SU-DHL-6 (cell line): ENCODE data around the gene GXYLT1.

Experiments used
- H2AFZ ChIP-seq: fragments of 200-600 bp; sonication (generic); 2 replicates; pipeline ENCODE4 v1.6.1; 2014; ENCODE audit warnings: low read depth, mild to moderate bottlenecking, moderate library complexity, mixed read lengths, antibody characterized with exemption, low read length; ENCODE audit not compliant: severe bottlenecking
- H3F3A ChIP-seq: fragments of 200-600 bp; shearing (Covaris generic); 2 replicates; pipeline ENCODE4 v1.6.0; 2016; ENCODE audit warnings: antibody characterized with exemption, mild to moderate bottlenecking; ENCODE audit not compliant: insufficient read depth
- H3K27ac ChIP-seq: fragments of 200-600 bp; sonication (generic); 2 replicates; pipeline ENCODE4 v1.5.1; 2016; ENCODE audit warnings: low read depth, mild to moderate bottlenecking, low read length, moderate library complexity, mixed read lengths
- H3K27me3 ChIP-seq: fragments of 200-600 bp; sonication (generic), shearing (Covaris generic); 2 replicates; pipeline ENCODE4 v1.6.0; 2014; ENCODE audit warnings: mild to moderate bottlenecking, low read length
- H3K36me3 ChIP-seq: fragments of 200-600 bp; sonication (generic); 2 replicates; pipeline ENCODE4 v1.6.1; 2014; ENCODE audit warnings: mild to moderate bottlenecking, low read length, mixed read lengths
- H3K4me2 ChIP-seq: fragments of 300-600, 200-600 bp; shearing (Covaris generic), sonication (generic); 2 replicates; pipeline ENCODE4 v1.6.0; 2014; ENCODE audit warnings: low read length, low read depth, mild to moderate bottlenecking; ENCODE audit not compliant: poor library complexity, severe bottlenecking
- H3K4me3 ChIP-seq: fragments of 200-600 bp; sonication (generic); 2 replicates; pipeline ENCODE4 v1.5.1; 2014; ENCODE audit warnings: antibody characterized with exemption, low read length, mild to moderate bottlenecking, mixed read lengths; ENCODE audit not compliant: insufficient read depth, poor library complexity, severe bottlenecking
- H3K79me2 ChIP-seq: fragments of 200-600 bp; sonication (generic); 2 replicates; pipeline ENCODE4 v1.6.1; 2014; ENCODE audit warnings: mild to moderate bottlenecking, low read length, moderate library complexity; ENCODE audit not compliant: insufficient read depth
- H3K9ac ChIP-seq: fragments of 200-600 bp; sonication (generic); 2 replicates; pipeline ENCODE4 v1.7.0; 2014; ENCODE audit warnings: mild to moderate bottlenecking, low read length
- H3K9me2 ChIP-seq: fragments of 200-600 bp; sonication (generic); replicated peaks from 2 replicates; pipeline ENCODE4 v1.6.1; 2014; ENCODE audit warnings: low read length; ENCODE audit not compliant: insufficient read depth
- H3K9me3 ChIP-seq: fragments of 200-600 bp; sonication (generic); 2 replicates; pipeline ENCODE4 v1.6.1; 2014; ENCODE audit warnings: low read length, mixed read lengths; ENCODE audit not compliant: insufficient read depth
- H4K20me1 ChIP-seq: fragments of 200-600 bp; sonication (generic); 2 replicates; pipeline ENCODE4 v1.6.1; 2014; ENCODE audit warnings: low read depth, mild to moderate bottlenecking, antibody characterized with exemption, low read length, moderate library complexity, mixed read lengths
- EZH2phosphoT487 ChIP-seq: fragments of 200-600 bp; sonication (generic), shearing (Covaris generic); conservative IDR thresholded peaks from 2 replicates; pipeline ENCODE4 v1.6.1; 2018; ENCODE audit warnings: mild to moderate bottlenecking, antibody characterized with exemption, low read length, moderate library complexity, mixed read lengths
- TF ChIP-seq, protein P1 (sequence below): fragments of 200-600 bp; sonication (generic); IDR thresholded peaks from one replicate; pipeline ENCODE4 v1.5.1; 2017; ENCODE audit warnings: antibody characterized with exemption, mild to moderate bottlenecking, low read length, moderate library complexity; ENCODE audit not compliant: insufficient read depth, poor library complexity, severe bottlenecking

GXYLT1 gene

DNA sequence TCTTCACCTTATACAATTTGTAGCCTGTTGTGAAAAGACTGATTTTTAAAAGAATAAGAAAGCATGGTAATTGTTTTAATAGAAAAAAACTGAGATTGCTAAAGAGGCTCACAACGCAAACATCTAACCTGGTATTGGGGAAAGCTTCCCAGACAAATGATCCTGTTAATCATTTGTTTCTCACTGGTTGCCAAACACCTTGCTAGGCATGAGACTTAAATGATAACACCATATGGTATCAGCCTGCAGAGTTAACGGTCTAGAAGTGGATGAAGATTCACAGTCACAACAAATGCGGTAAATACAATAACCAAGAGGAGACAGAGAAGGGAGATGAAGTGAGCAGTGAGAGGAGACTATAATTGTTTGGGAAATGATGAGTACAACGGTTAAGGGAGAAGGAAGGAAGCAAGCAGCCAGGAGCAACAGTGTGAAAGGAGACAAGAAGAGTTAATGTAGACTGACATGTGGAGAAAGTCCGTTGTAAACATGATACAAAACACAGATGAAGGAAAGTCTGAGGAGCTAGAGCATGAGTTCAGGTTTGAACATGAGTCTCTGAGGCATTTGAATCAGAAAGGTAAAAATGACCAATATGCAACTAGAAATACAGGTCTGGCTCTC is 19.8 kb downstream of the GXYLT1 start:
- Histone ChIP-seq H3K36me3 (no peaks in the 10 kb centered on the region), H3K27me3 (no peaks in the 10 kb centered on the region), H3K9me3 (no peaks in the 10 kb centered on the region), H2AFZ (no peak overlapping the region), H3K79me2 (peaks cover 62% of the 10 kb centered on the region), H3K27ac (no peak overlapping the region), H3K9me2 (no peaks in the 10 kb centered on the region), H4K20me1 (peaks cover 6% of the 10 kb centered on the region; the same call in 1 of the 2 replicates), H3K4me2 (no peak overlapping the region), H3K4me3 (no peak overlapping the region), H3F3A (no peaks in the 10 kb centered on the region), H3K9ac (no peak overlapping the region)
- TF ChIP-seq EZH2phosphoT487: no peak
- TF ChIP-seq, protein P1, sequence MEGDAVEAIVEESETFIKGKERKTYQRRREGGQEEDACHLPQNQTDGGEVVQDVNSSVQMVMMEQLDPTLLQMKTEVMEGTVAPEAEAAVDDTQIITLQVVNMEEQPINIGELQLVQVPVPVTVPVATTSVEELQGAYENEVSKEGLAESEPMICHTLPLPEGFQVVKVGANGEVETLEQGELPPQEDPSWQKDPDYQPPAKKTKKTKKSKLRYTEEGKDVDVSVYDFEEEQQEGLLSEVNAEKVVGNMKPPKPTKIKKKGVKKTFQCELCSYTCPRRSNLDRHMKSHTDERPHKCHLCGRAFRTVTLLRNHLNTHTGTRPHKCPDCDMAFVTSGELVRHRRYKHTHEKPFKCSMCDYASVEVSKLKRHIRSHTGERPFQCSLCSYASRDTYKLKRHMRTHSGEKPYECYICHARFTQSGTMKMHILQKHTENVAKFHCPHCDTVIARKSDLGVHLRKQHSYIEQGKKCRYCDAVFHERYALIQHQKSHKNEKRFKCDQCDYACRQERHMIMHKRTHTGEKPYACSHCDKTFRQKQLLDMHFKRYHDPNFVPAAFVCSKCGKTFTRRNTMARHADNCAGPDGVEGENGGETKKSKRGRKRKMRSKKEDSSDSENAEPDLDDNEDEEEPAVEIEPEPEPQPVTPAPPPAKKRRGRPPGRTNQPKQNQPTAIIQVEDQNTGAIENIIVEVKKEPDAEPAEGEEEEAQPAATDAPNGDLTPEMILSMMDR: no peak

DNA sequence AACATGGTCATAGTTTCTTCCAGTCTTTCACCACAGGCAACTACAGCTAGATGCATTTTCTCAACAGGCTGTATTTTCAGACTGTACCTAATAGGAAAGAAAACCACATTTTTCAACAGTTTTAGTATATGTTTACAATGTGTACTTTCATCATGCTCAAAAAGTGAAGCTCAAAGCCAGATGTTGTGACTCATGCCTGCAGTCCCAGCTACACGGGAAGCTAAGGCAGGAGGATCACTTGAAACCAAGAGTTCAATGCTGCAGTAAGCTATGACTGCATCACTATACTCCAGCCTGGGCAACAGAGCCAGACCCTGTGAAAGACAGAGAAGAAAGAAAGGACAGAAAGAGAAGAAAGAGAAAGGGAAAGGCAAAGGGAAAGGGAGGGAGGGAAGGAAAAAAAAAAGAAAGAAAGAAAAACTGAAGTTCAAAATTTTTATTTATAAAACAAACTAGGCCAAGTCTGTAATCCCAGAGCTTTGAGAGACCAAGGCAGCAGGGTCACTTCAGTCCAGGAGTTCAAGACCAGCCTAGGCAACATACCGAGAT is 25.5 kb downstream of the GXYLT1 start:
- Histone ChIP-seq H3F3A (no peaks in the 10 kb centered on the region), H3K9me2 (no peaks in the 10 kb centered on the region), H3K79me2 (peaks cover 28% of the 10 kb centered on the region; the same call in 1 of the 2 replicates), H3K27me3 (no peaks in the 10 kb centered on the region), H3K4me2 (no peak overlapping the region), H3K36me3 (peaks cover 15% of the 10 kb centered on the region; the same call in 1 of the 2 replicates), H3K4me3 (no peak overlapping the region), H2AFZ (no peak overlapping the region), H3K9ac (no peak overlapping the region), H4K20me1 (0 out of 2 replicates have a peak, but pooled peaks cover 3% of the 10 kb centered on the region), H3K9me3 (no peaks in the 10 kb centered on the region), H3K27ac (no peak overlapping the region)
- TF ChIP-seq EZH2phosphoT487: no peak
- TF ChIP-seq, protein P1: no peak

DNA sequence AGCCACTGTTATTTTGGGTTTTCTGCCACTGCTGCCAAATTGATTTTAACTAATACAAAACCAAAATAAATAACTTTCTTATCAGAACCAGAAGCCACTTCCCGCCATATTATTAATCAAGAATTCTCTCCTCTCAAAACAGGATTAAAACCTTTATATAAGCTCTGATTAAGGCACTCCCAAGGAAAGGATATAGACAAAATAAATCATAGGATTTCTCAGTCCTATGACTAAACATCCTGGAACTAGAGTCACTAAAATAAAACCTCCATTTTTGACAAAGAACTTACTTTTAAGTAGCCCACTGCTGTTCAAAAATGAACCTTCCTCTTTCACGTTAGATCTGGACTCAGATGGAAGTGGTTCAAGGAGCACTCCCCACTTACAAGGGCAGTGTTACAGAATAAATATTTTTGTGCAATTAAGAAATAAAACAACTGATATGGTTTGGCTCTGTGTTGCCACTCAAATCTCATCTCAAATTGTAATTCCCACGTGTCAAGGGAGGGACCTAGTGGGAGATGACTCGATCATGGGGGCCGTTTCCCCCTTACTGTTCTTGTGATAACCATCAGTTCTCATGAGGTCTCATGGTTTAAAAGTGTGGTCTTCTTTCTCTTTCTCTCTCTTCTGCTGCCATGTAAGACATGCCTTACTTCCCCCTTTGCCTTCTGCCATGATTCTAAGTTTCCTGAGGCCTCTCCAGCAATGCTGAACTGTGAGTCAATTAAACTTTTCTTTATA is 26.4 kb downstream of the GXYLT1 start:
- no peak overlapping the region for H3K4me2 ChIP-seq
- no peak overlapping the region for H2AFZ ChIP-seq
- no peak overlapping the region for H3K27ac ChIP-seq

More for the DNA sequence above, 26.4 kb downstream of the GXYLT1 start:
- Histone ChIP-seq H3K9ac (no peak overlapping the region), H3K4me3 (no peak overlapping the region), H3K79me2 (peaks cover 24% of the 10 kb centered on the region; the same call in 1 of the 2 replicates), H3K36me3 (peaks cover 15% of the 10 kb centered on the region; the same call in 1 of the 2 replicates), H3K9me2 (no peaks in the 10 kb centered on the region), H3F3A (no peaks in the 10 kb centered on the region), H3K27me3 (no peaks in the 10 kb centered on the region), H3K9me3 (no peaks in the 10 kb centered on the region), H4K20me1 (no peaks in the 10 kb centered on the region)
- no peak for TF ChIP-seq EZH2phosphoT487
- TF ChIP-seq, protein P1: no peak
